AG04450 (cell line): Measurements from ENCODE around the gene CUL1. TPM values are rescaled to one million over a fixed set of nuclear protein-coding genes. Genes with fewer than 3 reads are reported as not detected.

Experiments
- CTCF ChIA-PET: fragments of 300-600, 350-600 bp; formaldehyde crosslinking; extraction: SDS; loops from one replicate; lab custom pipeline; 2022; ENCODE audit warnings: antibody characterized with exemption, inconsistent platforms; lab: Charles Lee
- POLR2A ChIA-PET: fragments of 350-600 bp; formaldehyde crosslinking; extraction: SDS; loops from one replicate; lab custom pipeline; 2021; ENCODE audit warnings: antibody characterized with exemption, inconsistent platforms; lab: Yijun Ruan, JAX
- DNase-seq: peaks from one replicate; pipeline ENCODE4 v3.0.0-alpha.2; 2011; ENCODE audit warnings: low read depth, low spot score
- H3K27ac ChIP-seq: one replicate; pipeline ENCODE4 v1.5.1; 2012; ENCODE audit warnings: low read depth, low read length, control low read depth
- H3K27me3 ChIP-seq: one replicate; pipeline ENCODE4 v1.6.0; 2012; ENCODE audit warnings: low read length; ENCODE audit not compliant: control insufficient read depth, insufficient read depth
- H3K4me3 ChIP-seq: 2 replicates; pipeline ENCODE4 v1.5.1; 2011; ENCODE audit warnings: mild to moderate bottlenecking, low read depth, low read length, control low read depth
- H3K9me3 ChIP-seq: 2 replicates; pipeline ENCODE4 v1.5.1; 2012; ENCODE audit warnings: low read length; ENCODE audit not compliant: control insufficient read depth, insufficient read depth
- CTCF ChIP-seq: IDR thresholded peaks from 2 replicates; pipeline ENCODE4 v1.5.1; 2011; ENCODE audit warnings: low read depth, low read length, control low read depth, inconsistent platforms
- polyA plus RNA-seq: library from polyadenylated mRNA; depleted of rRNA; stranded (reverse); fragments of >200 nt; gene quantifications from 2 replicates; pipeline ENCODE4 v1.2.3, GENCODE V29; 2011

The CUL1 gene
- polyA plus RNA-seq, 1 experiment = 56.8 TPM

GRCh38 chr7:148787571-148788295 lies 89.0 kb downstream of the CUL1 start:
- POLR2A ChIA-PET = no interaction called here
- TF ChIP-seq CTCF = no peak
- CTCF ChIA-PET = interaction anchor here (1.5 kb wide), 1 partner anchor 154 kb away, joined by 4 read pairs; no protein-coding TSS in a partner anchor
- Histone ChIP-seq H3K27me3 (no peaks in the 10 kb centered on the region), H3K9me3 (peaks cover 3% of the 10 kb centered on the region; the same call in 1 of the 2 replicates), H3K4me3 (no peak overlapping the region), H3K27ac (no peak overlapping the region)
- no peak for DNase-seq

GRCh38 chr7:148789220-148789619 lies 90.5 kb downstream of the CUL1 start:
- ChIA-PET CTCF (no interaction called here), POLR2A (no interaction called here)
- Histone ChIP-seq H3K4me3 (no peak overlapping the region), H3K27ac (no peak overlapping the region), H3K27me3 (no peaks in the 10 kb centered on the region), H3K9me3 (no peaks in the 10 kb centered on the region)
- no peak for DNase-seq
- no peak for TF ChIP-seq CTCF

GRCh38 chr7:148790131-148790726 lies 91.5 kb downstream of the CUL1 start:
- Histone ChIP-seq H3K4me3 (no peak overlapping the region), H3K27me3 (no peaks in the 10 kb centered on the region), H3K9me3 (no peaks in the 10 kb centered on the region), H3K27ac (no peak overlapping the region)
- ChIA-PET POLR2A (no interaction called here), CTCF (no interaction called here)
- no peak for DNase-seq
- TF ChIP-seq CTCF = no peak

- Histone ChIP-seq H3K9me3 (no peaks in the 10 kb centered on the region), H3K4me3 (no peak overlapping the region), H3K27me3 (no peaks in the 10 kb centered on the region), H3K27ac (no peak overlapping the region)
- CTCF ChIA-PET = no interaction called here
- POLR2A ChIA-PET = no interaction called here
- no peak for DNase-seq
- no peak for TF ChIP-seq CTCF
These were observed 92.1 kb downstream of the CUL1 start for GRCh38 chr7:148790850-148791249.

GRCh38 chr7:148791546-148791945 lies 92.8 kb downstream of the CUL1 start:
- Histone ChIP-seq H3K4me3 (no peak overlapping the region), H3K9me3 (no peaks in the 10 kb centered on the region), H3K27me3 (no peaks in the 10 kb centered on the region), H3K27ac (no peak overlapping the region)
- ChIA-PET CTCF (no interaction called here), POLR2A (no interaction called here)
- DNase-seq = no peak
- TF ChIP-seq CTCF = no peak
